Right atrium auricular region (tissue), 2 donors: Measurements from ENCODE around the gene MAGI3. TPM values are rescaled to one million over a fixed set of nuclear protein-coding genes. Genes with fewer than 3 reads are reported as not detected.
"Not testable (repeated sequence)": the region's sequence is repeated elsewhere in the genome, so short reads cannot be mapped to it uniquely, and the experiment has no call there.

Source experiments
- DNase-seq: peaks from one replicate; pipeline ENCODE4 v3.0.0-alpha.2; 2019; ENCODE audit warnings: low spot score
- H3K27ac ChIP-seq, 2 donors: fragments of 200-600 bp; sonication (generic); 1 replicate in 1 of 2; 2 replicates in 1 of 2; pipeline ENCODE4 v1.5.1; 2016 to 2019
- H3K27me3 ChIP-seq, 2 donors: fragments of 200-600 bp; sonication (generic); one replicate each; pipeline versions ENCODE4 v1.5.1 to v1.6.0; 2017 to 2019
- H3K36me3 ChIP-seq: fragments of 200-600 bp; sonication (generic); one replicate; pipeline ENCODE4 v1.5.1; 2016
- H3K4me1 ChIP-seq, 2 donors: fragments of 200-600 bp; sonication (generic); one replicate each; pipeline versions ENCODE4 v1.5.1 to v1.6.0; 2017 to 2019
- H3K4me3 ChIP-seq, 2 donors: fragments of 200-600 bp; sonication (generic); 1 replicate in 1 of 2; 2 replicates in 1 of 2; pipeline ENCODE4 v1.5.1; 2017 to 2019; ENCODE audit warnings: mild to moderate bottlenecking in 1 of 2, moderate library complexity in 1 of 2
- H3K9me3 ChIP-seq, 2 donors: fragments of 200-600 bp; sonication (generic); one replicate each; pipeline ENCODE4 v1.5.1; 2019
- total RNA-seq, 2 donors: library from RNA; depleted of rRNA; stranded (reverse); fragments of >200 nt; gene quantifications; one replicate each; pipeline ENCODE4 v1.1.0, GENCODE V29; 2016
- TF ChIP-seq, protein P1 (sequence below), 2 donors: fragments of 200-600 bp; sonication (generic); IDR thresholded peaks; one replicate each; pipeline ENCODE4 v1.5.1; 2019; ENCODE audit warnings: antibody characterized with exemption in 2 of 2

Gene MAGI3
- total RNA-seq, 2 donors from 2014 or later = 6.4 to 6.6 TPM

GRCh38 chr1:113701429-113701828 is 311.1 kb downstream of the MAGI3 start:
- peaks cover 19% of the 10 kb centered on the region for H3K36me3 ChIP-seq
- TF ChIP-seq, protein P1, sequence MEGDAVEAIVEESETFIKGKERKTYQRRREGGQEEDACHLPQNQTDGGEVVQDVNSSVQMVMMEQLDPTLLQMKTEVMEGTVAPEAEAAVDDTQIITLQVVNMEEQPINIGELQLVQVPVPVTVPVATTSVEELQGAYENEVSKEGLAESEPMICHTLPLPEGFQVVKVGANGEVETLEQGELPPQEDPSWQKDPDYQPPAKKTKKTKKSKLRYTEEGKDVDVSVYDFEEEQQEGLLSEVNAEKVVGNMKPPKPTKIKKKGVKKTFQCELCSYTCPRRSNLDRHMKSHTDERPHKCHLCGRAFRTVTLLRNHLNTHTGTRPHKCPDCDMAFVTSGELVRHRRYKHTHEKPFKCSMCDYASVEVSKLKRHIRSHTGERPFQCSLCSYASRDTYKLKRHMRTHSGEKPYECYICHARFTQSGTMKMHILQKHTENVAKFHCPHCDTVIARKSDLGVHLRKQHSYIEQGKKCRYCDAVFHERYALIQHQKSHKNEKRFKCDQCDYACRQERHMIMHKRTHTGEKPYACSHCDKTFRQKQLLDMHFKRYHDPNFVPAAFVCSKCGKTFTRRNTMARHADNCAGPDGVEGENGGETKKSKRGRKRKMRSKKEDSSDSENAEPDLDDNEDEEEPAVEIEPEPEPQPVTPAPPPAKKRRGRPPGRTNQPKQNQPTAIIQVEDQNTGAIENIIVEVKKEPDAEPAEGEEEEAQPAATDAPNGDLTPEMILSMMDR (IDR thresholded peaks at IDR 0.05) = no peak
- no peak overlapping the region for H3K4me3 ChIP-seq
- DNase-seq = no peak
- H3K4me1 ChIP-seq = no peaks in the 10 kb centered on the region
- H3K27ac ChIP-seq = no peak overlapping the region
- no peaks in the 10 kb centered on the region for H3K9me3 ChIP-seq
- no peaks in the 10 kb centered on the region for H3K27me3 ChIP-seq

DNA sequence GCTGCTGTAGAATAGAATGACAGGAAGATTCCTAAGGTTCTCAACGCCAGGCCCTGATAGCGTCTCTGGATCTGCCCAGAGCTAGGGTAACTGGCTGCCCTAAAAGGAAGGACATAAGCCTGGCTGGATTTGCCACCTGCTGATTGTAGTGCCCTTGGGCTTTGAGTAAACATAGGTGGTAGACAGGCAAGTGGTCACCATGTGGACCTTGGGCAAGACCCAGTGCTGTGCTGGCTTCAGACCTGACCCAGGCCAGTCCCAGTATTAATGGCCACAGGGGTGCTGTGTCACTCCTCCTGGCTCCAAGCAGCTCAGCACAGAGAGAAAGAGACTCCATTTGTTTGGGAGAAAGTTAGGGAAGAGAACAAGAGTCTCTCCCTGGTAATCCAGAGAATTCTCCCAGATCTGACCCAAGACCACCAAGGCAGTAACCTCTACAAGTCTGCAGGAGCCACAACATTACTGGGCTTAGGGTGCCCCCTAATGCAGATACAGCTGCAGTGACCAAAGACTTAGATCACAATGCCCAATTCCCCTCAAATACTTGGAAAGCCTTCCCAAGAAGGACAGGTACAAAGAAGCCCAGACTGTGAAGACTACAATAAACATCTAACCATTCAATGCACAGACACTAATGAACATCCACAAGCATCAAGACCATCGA is 324.4 kb downstream of the MAGI3 start:
- TF ChIP-seq, protein P1 (IDR thresholded peaks at IDR 0.05) = no peak
- no peak overlapping the region for H3K4me3 ChIP-seq
- no peak for DNase-seq
- no peak overlapping the region for H3K27ac ChIP-seq
- H3K4me1 ChIP-seq = no peaks in the 10 kb centered on the region
- H3K9me3 ChIP-seq = no peaks in the 10 kb centered on the region
- H3K27me3 ChIP-seq = no peaks in the 10 kb centered on the region
- peaks cover 5% of the 10 kb centered on the region for H3K36me3 ChIP-seq

GRCh38 chr1:113717506-113717905 is 327.2 kb downstream of the MAGI3 start:
- H3K9me3 ChIP-seq, H3K4me3 ChIP-seq, DNase-seq, H3K27ac ChIP-seq, H3K36me3 ChIP-seq, H3K27me3 ChIP-seq, H3K4me1 ChIP-seq: not testable (repeated sequence)

DNA sequence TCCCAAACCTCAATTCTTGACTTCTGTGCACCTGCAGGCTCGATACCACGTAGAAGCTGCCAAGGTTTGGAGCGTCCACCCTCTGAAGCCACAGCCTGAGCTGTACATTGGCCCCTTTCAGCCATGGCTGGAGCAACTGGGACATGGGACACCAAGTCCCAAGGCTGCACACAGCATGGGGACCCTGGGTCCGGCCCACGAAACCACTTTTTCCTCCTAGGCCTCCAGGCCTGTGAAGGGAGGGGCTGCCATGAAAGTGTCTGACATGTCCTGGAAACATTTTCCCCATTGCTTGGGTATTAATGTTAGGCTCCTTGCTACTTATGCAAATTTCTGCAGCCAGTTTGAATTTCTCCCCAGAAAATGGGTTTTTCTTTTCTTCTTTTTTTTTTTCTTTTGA is 328.3 kb downstream of the MAGI3 start:
- not testable (repeated sequence) for H3K27ac ChIP-seq, H3K9me3 ChIP-seq, H3K36me3 ChIP-seq, H3K4me1 ChIP-seq, H3K4me3 ChIP-seq, DNase-seq, H3K27me3 ChIP-seq

DNA sequence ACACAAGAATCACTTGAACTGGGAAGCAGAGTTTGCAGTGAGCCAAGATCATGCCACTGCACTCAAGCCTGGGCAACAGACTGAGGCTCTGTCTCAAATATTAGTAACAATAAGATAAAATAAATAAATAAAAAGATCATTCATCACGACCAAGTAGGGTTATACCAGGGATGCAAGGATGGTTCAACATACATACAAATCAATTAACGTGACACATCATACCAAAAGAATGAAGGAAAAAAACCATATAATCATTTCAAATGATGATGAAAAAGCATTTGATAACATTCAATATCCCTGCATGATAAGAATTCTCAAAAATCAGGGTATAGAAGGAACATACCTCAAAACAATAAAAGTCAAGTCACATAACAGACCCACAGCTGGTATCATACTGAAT is 330.7 kb downstream of the MAGI3 start:
- Histone ChIP-seq H3K36me3 (peaks cover 14% of the 10 kb centered on the region), H3K27ac (no peak overlapping the region), H3K27me3 (no peaks in the 10 kb centered on the region), H3K4me1 (no peaks in the 10 kb centered on the region), H3K9me3 (no peaks in the 10 kb centered on the region), H3K4me3 (no peak overlapping the region)
- TF ChIP-seq, protein P1 (IDR thresholded peaks at IDR 0.05) = no peak
- DNase-seq = no peak

DNA sequence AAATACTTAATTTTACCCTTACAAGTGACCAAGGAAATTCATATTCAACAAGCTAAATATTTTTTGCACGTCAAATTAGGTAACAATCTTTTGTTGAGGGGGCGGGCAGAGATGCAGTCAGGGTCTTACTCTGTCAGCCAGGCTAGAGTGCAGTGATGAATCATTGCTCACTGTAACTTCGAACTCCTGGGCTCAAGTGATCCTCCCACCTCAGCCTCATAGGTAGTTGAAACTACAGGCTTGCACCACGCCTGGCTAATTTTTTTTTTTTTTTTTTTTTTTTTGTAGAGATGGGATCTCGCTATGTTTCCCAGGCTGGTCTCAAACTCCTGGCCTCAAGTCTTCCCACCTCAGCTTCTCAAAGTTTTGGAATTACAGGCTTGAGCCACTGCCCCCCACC is 342.5 kb downstream of the MAGI3 start:
- Histone ChIP-seq H3K9me3 (no peaks in the 10 kb centered on the region), H3K27me3 (no peaks in the 10 kb centered on the region), H3K36me3 (no peaks in the 10 kb centered on the region), H3K4me3 (no peak overlapping the region), H3K27ac (no peak overlapping the region), H3K4me1 (no peaks in the 10 kb centered on the region)
- no peak for DNase-seq
- TF ChIP-seq, protein P1 (IDR thresholded peaks at IDR 0.05) = no peak

- H3K36me3 ChIP-seq = no peaks in the 10 kb centered on the region
- DNase-seq = no peak
- no peaks in the 10 kb centered on the region for H3K27me3 ChIP-seq
- no peak overlapping the region for H3K27ac ChIP-seq
- H3K4me1 ChIP-seq = no peaks in the 10 kb centered on the region
- no peak overlapping the region for H3K4me3 ChIP-seq
- TF ChIP-seq, protein P1 (IDR thresholded peaks at IDR 0.05) = no peak
- no peaks in the 10 kb centered on the region for H3K9me3 ChIP-seq
These were observed 344.2 kb downstream of the MAGI3 start for GRCh38 chr1:113734357-113735055.
